Ovary (tissue), 3 donors: ENCODE measurements around the gene UBE2J1.

Experiments
- CTCF ChIP-seq, 3 donors: fragments of 450-650 bp in 2 of 3; fragments of 200-600 bp in 1 of 3; IDR thresholded peaks; one replicate each; pipeline versions ENCODE4 v1.5.1 to v1.8.0; 2016 to 2022; ENCODE audit warnings: antibody characterized with exemption in 3 of 3, mild to moderate bottlenecking in 1 of 3
- POLR2A ChIP-seq: fragments of 450-650 bp; IDR thresholded peaks from one replicate; pipeline ENCODE4 v1.6.1; 2017; ENCODE audit warnings: antibody characterized with exemption, mild to moderate bottlenecking, moderate library complexity
- donor health status: DM: no; HTN: no; CAD: no.

GRCh38 chr6:89281779-89282246 lies 70.7 kb downstream of the UBE2J1 start:
- no peak for TF ChIP-seq CTCF (IDR thresholded peaks at IDR 0.05)
- no peak for TF ChIP-seq POLR2A
